A549 (cell line): ENCODE results near the gene SUMO2. TPM values are rescaled to one million over a fixed set of nuclear protein-coding genes. Genes with fewer than 3 reads are reported as not detected.

ENCODE experiments used
- ATAC-seq, 2 experiments: fragments of 200-7000 bp in 1 of 2; fragments of >200 bp in 1 of 2; cut with Nextera tagmentation in 1 of 2; cut with Tn5 transposase in 1 of 2; 3 replicates each; pipeline versions ENCODE4 v1.8.0 to v1.9.1; 2018 to 2020; ENCODE audit warnings: mild to moderate bottlenecking in 1 of 2, moderate library complexity in 1 of 2
- CTCF ChIA-PET: fragments of 300-600 bp; sonication (Branson Sonifier 250); formaldehyde crosslinking; extraction: SDS; loops from one replicate; lab custom pipeline; 2021; ENCODE audit warnings: antibody characterized with exemption, inconsistent platforms; lab: Yijun Ruan, JAX
- POLR2A ChIA-PET: fragments of 350-600 bp; formaldehyde crosslinking; extraction: SDS; loops from one replicate; lab custom pipeline; 2021; ENCODE audit warnings: antibody characterized with exemption, inconsistent platforms; lab: Yijun Ruan, JAX
- DNase-seq, 2 experiments: peaks; one replicate each; pipeline versions ENCODE4 v3.0.0 to v3.0.0-alpha.2; 2011 to 2016; ENCODE audit warnings: low read depth in 1 of 2, low spot score in 1 of 2
- FAIRE-seq: peaks from 2 replicates; lab custom pipeline; 2011; peaks lifted over from hg19 to GRCh38; lab: Jason Lieb, UNC
- H3K27ac ChIP-seq, 2 experiments: fragments of >200 bp; sonication (Bioruptor Twin); formaldehyde crosslinking; 3 replicates each; pipeline ENCODE4 v1.5.1; 2016 to 2017
- H3K4me1 ChIP-seq: fragments of >200 bp; sonication (Bioruptor Twin); formaldehyde crosslinking; 3 replicates; pipeline ENCODE4 v1.6.1; 2016
- H3K4me2 ChIP-seq: fragments of >200 bp; sonication (Bioruptor Twin); formaldehyde crosslinking; 3 replicates; pipeline ENCODE4 v1.6.1; 2016
- H3K4me3 ChIP-seq: fragments of >200 bp; sonication (Bioruptor Twin); formaldehyde crosslinking; 3 replicates; pipeline ENCODE4 v1.5.1; 2016
- H3K9me3 ChIP-seq: fragments of >200 bp; sonication (Bioruptor Twin); formaldehyde crosslinking; 3 replicates; pipeline ENCODE4 v1.6.1; 2016
- CBX8 ChIP-seq: fragments of 200-600 bp; sonication (generic); IDR thresholded peaks from 2 replicates; pipeline ENCODE4 v1.6.1; 2016
- CHD2 ChIP-seq: fragments of 150-350 bp; IDR thresholded peaks from 2 replicates; pipeline ENCODE4 v1.6.1; 2014; ENCODE audit warnings: low read length; ENCODE audit not compliant: partially characterized antibody
- ELK1 ChIP-seq: fragments of 150-350 bp; IDR thresholded peaks from 2 replicates; pipeline ENCODE4 v1.6.1; 2014; ENCODE audit warnings: low read depth, mild to moderate bottlenecking, low read length
- EP300 ChIP-seq, 2 experiments: fragments of >200 bp; sonication (Bioruptor Twin); formaldehyde crosslinking; IDR thresholded peaks; 2 replicates in 1 of 2; 3 replicates in 1 of 2; pipeline ENCODE4 v1.6.1; 2016 to 2017
- ESRRA ChIP-seq: fragments of 150-350 bp; IDR thresholded peaks from 2 replicates; pipeline ENCODE4 v1.6.1; 2014; ENCODE audit warnings: mild to moderate bottlenecking, low read length, borderline replicate concordance
- FOSB ChIP-seq: fragments of 250-450 bp; sonication (Bioruptor Pico); IDR thresholded peaks from 2 replicates; pipeline ENCODE4 v1.5.0; 2020; ENCODE audit warnings: mild to moderate bottlenecking, moderate library complexity
- FOSL2 ChIP-seq, 2 experiments: fragments of 450-650 bp in 1 of 2; fragments of >200 bp in 1 of 2; sonication (Bioruptor Twin) in 1 of 2; formaldehyde crosslinking; IDR thresholded peaks; 2 replicates each; pipeline versions ENCODE4 v1.5.0 to v1.6.1; 2016 to 2020; ENCODE audit warnings: mild to moderate bottlenecking in 1 of 2, moderate library complexity in 1 of 2
- HDAC2 ChIP-seq: fragments of 200-600 bp; sonication (generic); IDR thresholded peaks from 2 replicates; pipeline ENCODE4 v1.6.1; 2016
- HOXA7 ChIP-seq: fragments of 250-450 bp; sonication (Bioruptor Pico); IDR thresholded peaks from 2 replicates; pipeline ENCODE4 v1.5.0; 2020; ENCODE audit warnings: mild to moderate bottlenecking, moderate library complexity
- JUN ChIP-seq, 2 experiments: fragments of >200 bp; sonication (Bioruptor Twin); formaldehyde crosslinking; IDR thresholded peaks; 2 replicates in 1 of 2; 3 replicates in 1 of 2; pipeline ENCODE4 v1.6.1; 2016 to 2017
- JUNB ChIP-seq: fragments of >200 bp; sonication (Bioruptor Twin); formaldehyde crosslinking; IDR thresholded peaks from 2 replicates; pipeline ENCODE4 v1.6.1; 2016
- KDM1A ChIP-seq: fragments of 200-600 bp; sonication (generic); IDR thresholded peaks from 2 replicates; pipeline ENCODE4 v1.6.1; 2016; ENCODE audit warnings: low read depth, mild to moderate bottlenecking
- MAFK ChIP-seq: fragments of 450-650 bp; IDR thresholded peaks from 2 replicates; pipeline ENCODE4 v1.6.1; 2014; ENCODE audit not compliant: partially characterized antibody
- MAX ChIP-seq: IDR thresholded peaks from 2 replicates; pipeline ENCODE4 v1.6.1; 2012
- NR3C1 ChIP-seq: fragments of >200 bp; sonication (Bioruptor Twin); formaldehyde crosslinking; IDR thresholded peaks from 3 replicates; pipeline ENCODE4 v1.6.1; 2017
- PHF8 ChIP-seq: fragments of 200-600 bp; sonication (generic); IDR thresholded peaks from 2 replicates; pipeline ENCODE4 v1.6.1; 2016; ENCODE audit warnings: low read depth, mild to moderate bottlenecking, antibody characterized with exemption, moderate library complexity, borderline replicate concordance
- POLR2A ChIP-seq: IDR thresholded peaks from 2 replicates; pipeline ENCODE4 v1.6.1; 2012; ENCODE audit warnings: mild to moderate bottlenecking, low read length
- RCOR1 ChIP-seq: fragments of 150-350 bp; IDR thresholded peaks from 2 replicates; pipeline ENCODE4 v1.6.1; 2014; ENCODE audit warnings: antibody characterized with exemption, low read length, low read depth
- RNF2 ChIP-seq: fragments of 200-600 bp; sonication (generic); IDR thresholded peaks from 2 replicates; pipeline ENCODE4 v1.6.1; 2016; ENCODE audit warnings: low read depth, mild to moderate bottlenecking, antibody characterized with exemption, moderate library complexity, borderline replicate concordance
- ZFP36 ChIP-seq: fragments of 450-650 bp; IDR thresholded peaks from 2 replicates; pipeline ENCODE4 v1.6.1; 2014; ENCODE audit warnings: borderline replicate concordance; ENCODE audit not compliant: partially characterized antibody
- WGBS: methylation state at CpG from one replicate; pipeline ENCODE4 v1.1.6; 2017; ENCODE audit errors: missing lambda C conversion rate; 5-methylcytosine and 5-hydroxymethylcytosine counted together
- polyA plus RNA-seq, 4 experiments: library from polyadenylated mRNA; depleted of rRNA in 3 of 4; stranded (reverse); fragments of >200 nt; fragmentation: RNase III in 1 of 4; extraction: RNeasy Plus Mini Kit Qiagen cat#74134 plus additional on column Dnase treatment in 1 of 4; gene quantifications; 2 replicates in 3 of 4; 3 replicates in 1 of 4; pipeline ENCODE4 v1.2.3, GENCODE V29; 2011 to 2017
- TF ChIP-seq, protein P1 (sequence below): IDR thresholded peaks from 2 replicates; pipeline ENCODE4 v1.6.1; 2012; ENCODE audit warnings: low read depth, borderline replicate concordance

The SUMO2 gene
- polyA plus RNA-seq, 2 of the 4 experiments (the other 2 are of a cell fraction) = 525 to 545 TPM

GRCh38 chr17:75181110-75181509, 1.6 kb downstream of the SUMO2 start:
- FAIRE-seq (no peak), ATAC-seq (no peak), DNase-seq (no peak)
- Histone ChIP-seq H3K4me2 (peak overlapping the region; percentile 88), H3K9me3 (no peaks in the 10 kb centered on the region), H3K4me1 (peaks cover 15% of the 10 kb centered on the region; the same call in 2 of the 3 replicates), H3K27ac (peak overlapping the region; percentile 93 to 98; a peak in 3 of 6 replicates), H3K4me3 (peak overlapping the region; percentile 96)
- TF ChIP-seq ESRRA (no peak), JUNB (no peak), RCOR1 (no peak), RNF2 (no peak), PHF8 (no peak), MAFK (no peak), HDAC2 (no peak), HOXA7 (CRISPR knock-in tag) (no peak), CHD2 (no peak), FOSB (CRISPR knock-in tag) (no peak), KDM1A (no peak), EP300 (IDR thresholded peaks at IDR 0.05) (no peak), ELK1 (no peak)
- ChIA-PET CTCF (interaction anchor here (0.5 to 4.1 kb wide), 10 partner anchors 8 to 297 kb away, joined by 3 to 16 read pairs (median 6); no protein-coding TSS in a partner anchor), POLR2A (interaction anchor here (0.6 to 0.8 kb wide), 2 partner anchors 9 to 21 kb away, joined by 3 to 6 read pairs; no protein-coding TSS in a partner anchor)
- WGBS = 24% methylated on average over 8 of the region's 8 CpGs

- WGBS = 90% methylated on average over 6 of the region's 6 CpGs
- ATAC-seq (no peak), DNase-seq (no peak), FAIRE-seq (no peak)
- H3K4me1 ChIP-seq = peaks cover 13% of the 10 kb centered on the region; the same call in 2 of the 3 replicates
- H3K4me2 ChIP-seq = no peak overlapping the region
- POLR2A ChIA-PET = no interaction called here
- H3K4me3 ChIP-seq = no peak overlapping the region
- H3K27ac ChIP-seq = no peak overlapping the region
- CTCF ChIA-PET = interaction anchor here (0.9 to 4.1 kb wide), 2 partner anchors 21 to 64 kb away, joined by 4 to 16 read pairs; no protein-coding TSS in a partner anchor
- TF ChIP-seq ELK1 (no peak), ZFP36 (no peak), HOXA7 (CRISPR knock-in tag) (no peak), JUN (IDR thresholded peaks at IDR 0.05) (no peak), MAX (no peak), NR3C1 (no peak)
- TF ChIP-seq, protein P1, sequence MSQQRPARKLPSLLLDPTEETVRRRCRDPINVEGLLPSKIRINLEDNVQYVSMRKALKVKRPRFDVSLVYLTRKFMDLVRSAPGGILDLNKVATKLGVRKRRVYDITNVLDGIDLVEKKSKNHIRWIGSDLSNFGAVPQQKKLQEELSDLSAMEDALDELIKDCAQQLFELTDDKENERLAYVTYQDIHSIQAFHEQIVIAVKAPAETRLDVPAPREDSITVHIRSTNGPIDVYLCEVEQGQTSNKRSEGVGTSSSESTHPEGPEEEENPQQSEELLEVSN = no peak
- no peaks in the 10 kb centered on the region for H3K9me3 ChIP-seq
Measured at GRCh38 chr17:75178453-75178852, 4.3 kb downstream of the SUMO2 start.

DNA sequence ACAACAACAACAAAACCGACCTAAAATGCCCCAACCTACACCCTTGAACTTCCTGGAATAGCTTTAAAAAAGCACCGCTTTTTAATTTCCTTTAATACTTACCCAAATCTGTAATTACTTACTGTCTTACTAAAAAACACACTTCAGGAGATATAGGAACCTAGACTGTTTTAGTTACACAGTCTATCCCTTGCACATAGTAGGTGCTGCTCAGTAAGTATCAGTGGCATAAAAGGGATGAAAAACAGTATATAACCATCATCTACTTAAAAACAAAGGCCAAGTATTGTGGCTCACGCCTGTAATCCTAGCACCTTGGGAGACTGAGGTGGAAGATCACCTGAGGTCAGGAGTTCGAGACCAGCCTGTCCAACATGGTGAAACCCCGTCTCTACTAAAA, 6.1 kb downstream of the SUMO2 start:
- Histone ChIP-seq H3K4me3 (no peak overlapping the region), H3K4me2 (no peak overlapping the region), H3K9me3 (no peaks in the 10 kb centered on the region), H3K4me1 (peaks cover 11% of the 10 kb centered on the region; the same call in 2 of the 3 replicates), H3K27ac (no peak overlapping the region)
- DNase-seq (no peak), FAIRE-seq (no peak), ATAC-seq (no peak)
- TF ChIP-seq POLR2A = no peak
- no peak for TF ChIP-seq CBX8
- TF ChIP-seq FOSL2 (IDR thresholded peaks at IDR 0.05) = no peak
- no peak for TF ChIP-seq FOSL2 (CRISPR knock-in tag; IDR thresholded peaks at IDR 0.05)
- no peak for TF ChIP-seq FOSB (CRISPR knock-in tag)
- ChIA-PET CTCF (interaction anchor here (0.9 to 15.3 kb wide), 14 partner anchors 10 to 216 kb away, joined by 3 to 270 read pairs (median 6); partner anchors contain the start of genes ARMC7 and NT5C), POLR2A (interaction anchor here (0.6 kb wide), 1 partner anchor 39 kb away, joined by 10 read pairs; no protein-coding TSS in a partner anchor)
- 93% methylated on average over 5 of the region's 5 CpGs for WGBS
